G401.6 (cell line): ENCODE data around the gene LCN12.

Source experiments
- FAIRE-seq: peaks from 2 replicates; lab custom pipeline; 2012; peaks lifted over from hg19 to GRCh38; lab: Jason Lieb, UNC

LCN12 gene

GRCh38 chr9:136958898-136959850 is 7.1 kb downstream of the LCN12 start:
- no peak for FAIRE-seq

DNA sequence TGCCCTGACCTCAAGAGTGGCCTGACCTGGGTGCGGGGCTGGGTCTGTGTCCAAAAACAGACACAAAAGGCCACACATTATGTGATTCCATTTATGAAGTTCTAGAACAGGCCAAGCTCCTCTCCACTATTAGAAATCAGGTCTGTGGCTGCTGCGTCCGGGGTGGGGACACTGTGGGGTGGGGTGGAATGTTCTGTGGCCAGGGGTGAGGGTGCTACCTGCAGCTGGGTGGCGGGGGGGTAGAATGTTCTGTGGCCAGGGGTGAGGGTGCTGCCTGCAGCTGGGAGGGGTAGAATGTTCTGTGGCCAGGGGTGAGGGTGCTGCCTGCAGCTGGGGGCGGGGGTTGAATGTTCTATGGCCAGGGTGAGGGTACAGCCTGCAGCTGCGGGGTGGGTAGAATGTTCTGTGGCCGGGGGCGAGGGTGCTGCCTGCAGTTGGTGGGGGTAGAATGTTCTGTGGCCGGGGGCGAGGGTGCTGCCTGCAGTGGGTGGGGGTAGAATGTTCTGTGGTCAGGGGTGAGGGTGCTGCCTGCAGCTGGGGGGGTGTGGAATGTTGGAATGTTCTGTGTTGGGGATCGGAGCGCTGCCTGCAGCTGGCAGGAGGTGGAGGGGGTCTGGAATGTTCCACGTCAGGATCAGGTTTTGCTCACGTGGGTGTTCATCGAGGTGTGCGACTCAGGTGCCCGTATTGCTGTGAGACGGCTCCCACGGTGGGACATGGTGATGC is 8.3 kb downstream of the LCN12 start:
- no peak for FAIRE-seq

- no peak for FAIRE-seq
These were observed 8.8 kb downstream of the LCN12 start for GRCh38 chr9:136960938-136961275.

- FAIRE-seq, result no peak
These were observed 9.4 kb downstream of the LCN12 start for GRCh38 chr9:136961279-136962065.

DNA sequence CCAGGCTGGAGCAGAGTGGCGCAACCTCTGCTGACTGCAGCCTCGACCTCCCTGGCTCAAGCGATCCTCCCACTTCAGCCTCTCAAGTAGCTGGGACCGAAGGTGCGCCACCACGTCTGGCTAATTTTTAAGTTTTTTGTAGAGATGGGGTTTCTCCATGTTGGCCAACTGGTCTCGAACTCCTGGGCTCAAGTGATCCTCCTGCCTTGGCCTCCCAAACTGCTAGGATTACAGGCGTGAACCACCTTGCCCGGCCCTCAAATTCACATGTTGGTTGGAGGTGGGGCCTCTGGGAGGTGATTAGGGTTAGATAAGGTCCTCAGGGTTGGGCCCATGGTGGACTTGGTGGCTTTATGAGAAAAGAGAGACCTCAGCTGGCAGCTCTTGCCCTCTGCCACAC is 10.1 kb downstream of the LCN12 start:
- no peak for FAIRE-seq

DNA sequence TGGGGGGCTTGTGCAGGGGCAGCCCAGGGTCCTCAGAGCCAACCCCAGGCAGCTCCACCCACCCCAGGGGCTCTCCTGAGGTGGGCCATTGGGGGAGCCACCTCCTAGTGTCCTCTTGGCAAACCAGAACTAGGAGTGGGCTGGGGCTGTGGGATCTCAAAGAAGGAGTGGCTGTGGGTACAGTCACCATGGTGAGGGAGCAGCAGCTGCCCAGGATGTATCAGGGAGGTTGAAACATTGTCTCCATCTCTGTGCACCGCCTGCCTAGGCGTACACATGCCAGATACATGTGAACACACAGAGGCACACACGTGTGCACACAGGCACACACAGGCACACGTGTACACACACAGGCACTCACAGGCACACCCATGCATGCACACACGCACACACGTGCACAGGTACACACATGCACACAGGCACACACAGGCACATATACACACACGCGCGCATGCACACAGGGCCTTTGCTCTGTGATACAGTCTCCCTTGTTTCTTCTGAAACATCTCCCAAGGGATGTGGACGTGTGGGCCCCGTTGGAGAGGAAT is 10.7 kb downstream of the LCN12 start:
- FAIRE-seq, result no peak

DNA sequence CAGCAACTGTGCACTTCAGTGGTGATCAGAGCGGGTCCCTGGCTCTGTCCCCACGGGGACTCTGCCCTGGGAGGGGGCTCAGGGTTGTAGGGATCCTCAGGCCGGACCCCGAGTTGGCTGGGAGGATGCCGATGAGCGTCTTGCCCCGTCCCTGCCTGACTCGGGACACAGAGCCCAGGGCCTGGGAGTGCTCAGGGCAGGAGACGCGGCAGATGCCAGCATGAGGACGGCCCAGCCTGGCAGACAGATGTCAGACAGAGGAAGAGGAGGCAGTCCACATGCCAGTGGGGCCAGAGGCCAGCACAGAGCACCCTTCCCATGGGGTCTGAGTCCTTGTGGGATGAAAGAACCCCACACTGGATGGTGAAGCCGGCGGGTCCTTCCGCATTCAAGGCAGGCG is 11.3 kb downstream of the LCN12 start:
- FAIRE-seq, result no peak

DNA sequence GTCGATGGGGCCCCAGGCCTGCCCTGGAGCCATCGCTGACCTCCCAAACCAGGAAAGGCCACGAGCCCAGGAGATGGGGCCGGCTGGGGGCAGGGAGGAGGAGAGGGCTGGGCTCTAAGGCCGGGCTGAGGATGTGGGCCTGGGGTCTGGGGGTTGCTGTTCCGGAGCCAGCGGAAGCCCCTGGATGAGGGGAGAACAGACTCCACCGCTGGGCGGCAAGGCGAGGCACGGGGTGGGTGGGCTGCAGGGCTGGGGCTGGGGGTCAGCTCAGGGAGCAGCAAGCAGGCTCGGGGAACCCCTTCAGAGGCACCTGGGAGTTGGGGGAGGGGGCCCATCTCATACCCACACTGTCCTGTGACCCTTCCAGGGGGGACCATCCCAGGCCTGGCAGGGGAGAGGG is 11.7 kb downstream of the LCN12 start:
- no peak for FAIRE-seq

DNA sequence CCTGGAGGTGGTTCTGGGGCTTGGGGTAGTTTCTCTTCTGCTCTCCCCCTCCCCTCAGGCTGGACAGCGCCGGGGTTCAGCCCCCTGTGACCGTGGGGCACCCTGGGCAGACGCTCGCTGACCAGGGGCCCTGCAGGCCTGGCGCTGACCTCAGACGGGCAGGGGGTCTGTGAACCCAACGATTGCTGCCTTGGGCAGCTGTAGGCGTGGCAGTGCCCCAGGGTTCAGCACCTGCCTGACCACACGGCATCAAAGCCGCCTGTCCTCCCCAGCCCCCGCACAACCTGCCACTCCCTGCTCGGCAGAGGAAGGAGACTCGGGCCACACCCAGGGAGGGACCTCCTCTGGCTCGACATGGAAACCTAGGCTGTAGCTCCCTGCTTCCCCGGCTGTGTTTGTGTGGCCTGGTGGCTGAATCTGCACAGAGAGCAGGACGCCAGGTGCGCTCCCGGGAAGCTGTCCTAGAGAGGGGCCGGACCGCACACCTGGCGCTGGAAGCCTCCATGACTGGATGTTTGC is 12.2 kb downstream of the LCN12 start:
- no peak for FAIRE-seq

- no peak for FAIRE-seq
These were observed 12.9 kb downstream of the LCN12 start for GRCh38 chr9:136964833-136965422.

- no peak for FAIRE-seq
These were observed 13.9 kb downstream of the LCN12 start for GRCh38 chr9:136965771-136966484.

DNA sequence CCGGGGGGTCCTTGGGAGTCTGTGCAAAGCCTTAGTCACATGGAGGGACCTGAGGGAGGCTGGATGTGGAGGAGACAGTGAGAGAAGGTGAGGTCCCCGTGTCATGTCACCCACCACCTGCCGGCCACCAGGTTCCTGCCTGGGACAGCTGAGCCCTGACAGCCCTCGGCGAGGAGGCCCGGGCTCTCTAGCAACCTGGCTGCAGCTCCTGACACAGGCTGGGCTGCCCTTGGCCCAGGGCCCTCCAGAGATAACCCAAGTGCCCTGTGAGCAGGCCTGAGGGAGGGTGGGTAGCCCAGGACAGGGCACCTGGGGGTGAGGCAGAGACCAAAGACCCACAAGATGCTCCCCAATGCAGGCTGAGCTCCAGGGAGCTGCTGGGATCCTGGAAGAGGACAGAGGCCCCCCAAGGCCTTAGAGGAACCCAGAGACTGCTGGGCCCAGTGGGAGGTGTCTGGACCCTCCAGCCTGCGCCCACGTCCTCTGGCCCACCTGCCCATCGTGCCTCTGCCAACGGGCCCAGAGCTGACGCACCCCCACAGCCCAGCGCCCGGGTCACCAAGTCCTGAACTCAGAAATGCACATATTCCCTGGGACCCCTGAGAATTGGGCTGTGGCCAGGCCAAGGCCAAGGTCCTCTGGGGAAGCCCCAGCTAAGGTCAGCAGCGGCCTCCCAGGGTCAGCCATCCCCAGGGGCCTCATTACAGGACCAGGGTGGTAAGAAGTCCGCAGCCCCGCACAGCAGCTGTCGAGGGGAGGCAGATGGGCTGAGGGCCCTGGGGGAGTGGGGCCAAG is 16.5 kb downstream of the LCN12 start:
- no peak for FAIRE-seq

DNA sequence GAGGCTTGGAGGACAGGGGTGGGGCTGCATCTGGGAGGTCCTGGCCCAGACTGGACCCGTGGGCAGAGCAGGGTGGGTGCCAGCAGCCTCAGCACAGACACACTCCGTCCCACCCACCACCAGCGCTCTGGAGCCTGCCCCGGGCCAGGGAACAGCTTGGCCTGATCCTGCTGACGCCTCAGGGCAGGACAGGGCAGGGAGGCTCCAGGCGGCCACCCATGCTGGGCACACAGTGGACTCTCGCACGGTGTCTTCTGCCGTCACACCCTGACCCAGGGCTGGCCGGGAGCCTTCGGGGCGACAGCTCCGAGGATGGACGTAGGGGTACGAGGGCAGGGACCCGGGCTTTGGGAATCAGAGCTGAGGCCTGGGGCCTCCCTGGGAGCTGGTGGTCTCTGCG is 17.1 kb downstream of the LCN12 start:
- FAIRE-seq, result no peak

DNA sequence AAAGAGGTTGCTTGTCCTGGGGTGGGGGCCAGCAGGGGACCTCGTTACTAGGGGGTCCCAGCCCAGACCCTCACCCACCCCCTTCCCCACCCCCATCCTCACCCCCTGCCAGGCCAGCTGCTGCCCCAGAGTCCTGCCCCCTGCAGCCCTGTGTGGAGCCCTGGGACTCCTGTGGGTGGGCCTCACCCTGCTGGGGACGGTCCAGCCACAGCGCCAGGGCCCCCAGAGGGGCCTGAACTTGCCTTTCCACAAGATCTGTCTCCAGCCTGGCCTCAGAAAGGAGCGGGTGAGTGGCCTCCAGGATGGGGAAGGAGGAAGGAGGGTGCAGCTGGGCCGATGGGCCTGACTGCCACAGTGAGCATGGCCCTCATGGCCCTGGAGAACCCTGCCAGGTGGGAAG is 17.7 kb downstream of the LCN12 start:
- FAIRE-seq, result no peak

- no peak for FAIRE-seq
These were observed 18.3 kb downstream of the LCN12 start for GRCh38 chr9:136970361-136970760.

DNA sequence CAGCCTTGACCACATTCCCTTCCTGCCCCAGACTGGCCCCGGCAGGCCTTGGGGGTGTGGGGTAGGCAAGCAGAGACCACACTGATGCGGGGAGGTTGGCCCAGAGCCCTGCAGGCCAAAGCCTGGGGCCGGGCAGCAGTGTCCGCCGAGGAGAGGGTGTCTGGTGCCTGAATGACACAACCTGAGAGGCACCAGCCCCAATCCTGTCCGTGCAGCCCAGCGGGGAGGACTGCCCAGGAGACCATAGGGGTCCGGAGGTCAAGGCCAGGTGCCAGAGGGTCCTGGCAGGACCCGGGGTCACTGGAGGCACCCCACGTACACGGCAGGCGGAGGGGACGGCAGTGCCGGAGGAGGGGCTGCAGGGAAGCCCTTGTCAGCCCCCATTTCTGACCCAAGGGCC is 19.7 kb downstream of the LCN12 start:
- FAIRE-seq, result no peak

GRCh38 chr9:136972335-136972734 is 20.3 kb downstream of the LCN12 start:
- no peak for FAIRE-seq

GRCh38 chr9:136972743-136973142 is 20.7 kb downstream of the LCN12 start:
- FAIRE-seq, result no peak

DNA sequence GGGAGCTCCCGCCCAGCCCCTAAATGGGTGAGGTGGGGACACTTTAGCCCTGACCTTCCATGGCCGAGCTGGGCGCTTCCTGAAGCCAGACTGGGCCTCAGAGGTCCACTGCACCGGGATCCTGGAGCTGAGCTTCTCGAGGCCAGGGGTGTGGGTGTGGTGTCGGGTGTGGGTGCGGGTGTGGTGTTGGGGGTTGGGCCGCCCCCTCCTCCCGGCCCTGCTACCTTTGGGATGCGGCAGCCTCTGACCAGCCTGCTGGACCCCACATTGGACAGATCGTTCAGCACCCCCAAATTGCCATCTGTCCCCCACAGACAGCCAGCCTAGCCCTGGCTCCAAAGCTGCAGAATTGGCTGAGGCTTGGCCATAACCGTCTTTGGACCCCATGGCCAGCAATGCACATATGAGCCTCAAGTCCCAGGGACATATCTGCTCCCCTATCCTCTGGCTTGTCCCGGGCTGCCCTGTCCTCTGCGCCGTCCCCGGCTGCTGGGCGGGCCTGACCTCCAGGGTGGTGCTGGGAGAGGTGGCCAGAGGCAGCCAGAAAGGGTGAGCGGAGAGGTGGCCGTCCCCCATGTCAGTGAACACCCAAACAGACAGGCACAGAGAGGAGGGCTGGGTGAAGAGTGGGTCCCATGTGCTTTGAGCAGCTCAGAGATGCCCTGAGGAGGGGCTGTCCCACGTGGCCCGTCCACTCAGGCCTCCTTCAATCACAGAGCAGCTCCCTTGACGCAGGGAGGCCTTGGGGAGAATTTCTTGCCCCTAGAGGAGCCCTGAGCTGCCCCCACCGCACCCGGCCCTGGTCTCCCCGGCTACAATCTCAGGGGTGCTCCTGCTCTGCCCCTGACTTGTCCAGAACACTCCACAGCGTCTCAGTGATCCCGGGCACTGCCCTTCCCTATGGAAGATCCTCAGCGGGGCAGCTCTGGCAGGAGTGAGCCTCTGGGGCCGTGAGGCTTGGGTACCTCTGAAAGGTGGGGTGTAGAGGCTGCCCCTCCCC is 21.8 kb downstream of the LCN12 start:
- no peak for FAIRE-seq
